Caco-2 (cell line): ENCODE measurements around the gene IGFBP7. TPM values are rescaled to one million over a fixed set of nuclear protein-coding genes. Genes with fewer than 3 reads are reported as not detected.

ENCODE experiments used
- BruUV-seq: library from RNA; stranded (reverse); fragments of 400-500 nt; replicated peaks from 2 replicates; lab custom pipeline; 2021; lab: Mats Ljungman, UMichigan
- CTCF ChIA-PET: fragments of 300-600 bp; sonication (Branson Sonifier 250); formaldehyde crosslinking; loops from one replicate; lab custom pipeline; 2022; ENCODE audit warnings: antibody characterized with exemption; lab: Charles Lee
- POLR2A ChIA-PET: fragments of 300-600 bp; sonication (Branson Sonifier 250); formaldehyde crosslinking; loops from one replicate; lab custom pipeline; 2022; ENCODE audit warnings: antibody characterized with exemption; lab: Charles Lee
- DNase-seq, 2 experiments: peaks; one replicate each; pipeline versions ENCODE4 v3.0.0 to v3.0.0-alpha.2; 2020 to 2022
- H3K27me3 ChIP-seq: replicated peaks from 2 replicates; pipeline ENCODE4 v1.6.0; 2011; ENCODE audit warnings: low read length; ENCODE audit not compliant: control insufficient read depth, insufficient read depth
- H3K36me3 ChIP-seq: 2 replicates; pipeline ENCODE4 v1.5.1; 2011; ENCODE audit warnings: low read length; ENCODE audit not compliant: control insufficient read depth, insufficient read depth
- H3K4me1 ChIP-seq: fragments of 250-450 bp; sonication (Bioruptor Pico); 2 replicates; pipeline ENCODE4 v1.5.1; 2020; ENCODE audit warnings: mild to moderate bottlenecking
- H3K4me3 ChIP-seq: 2 replicates; pipeline ENCODE4 v1.5.1; 2011; ENCODE audit warnings: low read depth, mild to moderate bottlenecking, control low read depth, low read length
- H3K9me3 ChIP-seq: fragments of 250-450 bp; sonication (Bioruptor Pico); 2 replicates; pipeline ENCODE4 v1.5.1; 2020; ENCODE audit warnings: mild to moderate bottlenecking, moderate library complexity
- H3K27ac Mint-ChIP-seq: one replicate; pipeline ENCODE4 v1.8.0; 2022; ENCODE audit warnings: mixed read lengths; ENCODE audit not compliant: unreplicated experiment
- H3K27me3 Mint-ChIP-seq: one replicate; pipeline ENCODE4 v1.8.0; 2022; ENCODE audit warnings: mixed read lengths; ENCODE audit not compliant: insufficient read depth, unreplicated experiment
- H3K36me3 Mint-ChIP-seq: one replicate; pipeline ENCODE4 v1.8.0; 2022; ENCODE audit warnings: mild to moderate bottlenecking, mixed read lengths; ENCODE audit not compliant: insufficient read depth, unreplicated experiment
- H3K4me1 Mint-ChIP-seq: one replicate; pipeline ENCODE4 v1.8.0; 2022; ENCODE audit warnings: low read depth, mixed read lengths; ENCODE audit not compliant: unreplicated experiment
- H3K4me3 Mint-ChIP-seq: one replicate; pipeline ENCODE4 v1.8.0; 2022; ENCODE audit warnings: mild to moderate bottlenecking, moderate library complexity, mixed read lengths; ENCODE audit not compliant: unreplicated experiment
- H3K9me3 Mint-ChIP-seq: one replicate; pipeline ENCODE4 v1.8.0; 2022; ENCODE audit warnings: mixed read lengths; ENCODE audit not compliant: unreplicated experiment
- CTCF ChIP-seq, 2 experiments: fragments of 200-600 bp in 1 of 2; IDR thresholded peaks; 1 replicate in 1 of 2; 2 replicates in 1 of 2; pipeline versions ENCODE4 v1.5.1 to v1.8.0; 2011 to 2022; ENCODE audit warnings: antibody characterized with exemption in 1 of 2, control low read depth in 1 of 2, inconsistent platforms in 1 of 2, low read depth in 1 of 2, low read length in 1 of 2, mild to moderate bottlenecking in 1 of 2, moderate library complexity in 1 of 2; ENCODE audit not compliant: insufficient read depth in 1 of 2, severe bottlenecking in 1 of 2, unreplicated experiment in 1 of 2
- intact Hi-C: fragments of 100-400 bp; cut with micrococcal nuclease; formaldehyde crosslinking; loops from one replicate; pipeline ENCODE4 v1.10.0; 2022; ENCODE audit not compliant: unreplicated experiment
- total RNA-seq: library from RNA; stranded (reverse); gene quantifications from 2 replicates; pipeline ENCODE4 v1.2.3, GENCODE V29; 2022

IGFBP7 gene
- total RNA-seq, 1 experiment from 2014 or later, result 40.4 TPM

DNA sequence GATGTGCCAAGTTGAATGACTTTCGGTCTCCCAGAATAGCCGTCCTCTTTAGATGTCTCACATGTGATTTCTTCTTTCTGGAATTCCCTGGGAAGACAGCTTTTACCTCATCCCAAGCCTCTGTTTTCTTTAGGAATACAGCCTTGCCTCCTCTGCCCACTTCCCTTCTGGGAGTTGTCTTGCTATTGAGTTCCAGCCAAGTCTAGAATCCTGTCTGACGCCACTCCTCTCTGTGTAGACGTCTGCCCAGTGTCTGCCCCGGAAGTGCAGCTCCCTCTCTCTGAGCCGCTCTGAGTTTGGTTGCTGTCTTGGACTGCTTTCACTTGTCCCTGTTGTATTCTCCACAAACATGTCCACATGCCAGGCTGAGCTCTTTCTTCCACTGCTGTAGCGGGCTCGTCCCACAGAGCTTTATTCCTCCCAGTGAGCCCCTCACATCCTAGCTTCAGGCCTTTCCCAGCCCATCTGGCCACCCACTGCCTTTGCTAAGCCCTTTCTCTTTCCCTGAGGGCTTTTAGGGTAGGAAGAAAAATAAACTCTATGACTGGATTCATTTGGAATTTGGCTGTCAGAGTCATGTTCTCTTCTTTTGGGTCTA is 9.0 kb upstream of the IGFBP7 start:
- no TSS peak for BruUV-seq
- no peak overlapping the region for H3K27ac Mint-ChIP-seq

GRCh38 chr4:57117491-57117890 is 7.3 kb upstream of the IGFBP7 start:
- no TSS peak for BruUV-seq
- Mint-ChIP-seq H3K4me1 (peaks cover 25% of the 10 kb centered on the region), H3K27ac (no peak overlapping the region), H3K27me3 (no peaks in the 10 kb centered on the region), H3K36me3 (no peaks in the 10 kb centered on the region), H3K4me3 (no peak overlapping the region), H3K9me3 (peaks cover 10% of the 10 kb centered on the region)
- peaks cover 5% of the 10 kb centered on the region; the same call in 1 of the 2 replicates for H3K9me3 ChIP-seq
- H3K4me1 ChIP-seq, result peaks cover 11% of the 10 kb centered on the region
- ChIA-PET POLR2A (no interaction called here), CTCF (no interaction called here)
- intact Hi-C loops, result no loop called here
- no peaks in the 10 kb centered on the region for H3K27me3 ChIP-seq
- no peak overlapping the region for H3K4me3 ChIP-seq
- no peak for TF ChIP-seq CTCF (IDR thresholded peaks at IDR 0.05; ENCODE audit: insufficient read depth in 1 of 2, low read depth in 1 of 2, low read length in 1 of 2, severe bottlenecking in 1 of 2, unreplicated experiment in 1 of 2)
- no peak for DNase-seq
- no peaks in the 10 kb centered on the region for H3K36me3 ChIP-seq

More for the DNA sequence above, 9.0 kb upstream of the IGFBP7 start:
- peaks cover 9% of the 10 kb centered on the region for H3K4me1 ChIP-seq
- peaks cover 5% of the 10 kb centered on the region; the same call in 1 of the 2 replicates for H3K9me3 ChIP-seq
- ChIA-PET CTCF (no interaction called here), POLR2A (interaction anchor here (0.5 kb wide), 1 partner anchor 140 kb away, joined by 3 read pairs; the partner anchor contains the start of gene POLR2B)
- Mint-ChIP-seq H3K27me3 (no peaks in the 10 kb centered on the region), H3K36me3 (no peaks in the 10 kb centered on the region), H3K4me1 (peaks cover 18% of the 10 kb centered on the region), H3K4me3 (no peak overlapping the region), H3K9me3 (peaks cover 17% of the 10 kb centered on the region)
- DNase-seq, result no peak
- intact Hi-C loops, result no loop called here
- no peak for TF ChIP-seq CTCF (IDR thresholded peaks at IDR 0.05; ENCODE audit: insufficient read depth in 1 of 2, low read depth in 1 of 2, low read length in 1 of 2, severe bottlenecking in 1 of 2, unreplicated experiment in 1 of 2)
- no peaks in the 10 kb centered on the region for H3K36me3 ChIP-seq
- H3K27me3 ChIP-seq, result no peaks in the 10 kb centered on the region
- no peak overlapping the region for H3K4me3 ChIP-seq

GRCh38 chr4:57116245-57116644 is 6.1 kb upstream of the IGFBP7 start:
- CTCF ChIA-PET, result no interaction called here
- peaks cover 29% of the 10 kb centered on the region for H3K4me1 Mint-ChIP-seq
- no peak for TF ChIP-seq CTCF (IDR thresholded peaks at IDR 0.05; ENCODE audit: insufficient read depth in 1 of 2, low read depth in 1 of 2, low read length in 1 of 2, severe bottlenecking in 1 of 2, unreplicated experiment in 1 of 2)
- Histone ChIP-seq H3K9me3 (no peaks in the 10 kb centered on the region), H3K4me3 (no peak overlapping the region), H3K36me3 (no peaks in the 10 kb centered on the region), H3K27me3 (no peaks in the 10 kb centered on the region), H3K4me1 (0 out of 2 replicates have a peak, but pooled peaks cover 3% of the 10 kb centered on the region)
- no peaks in the 10 kb centered on the region for H3K27me3 Mint-ChIP-seq
- no peak overlapping the region for H3K27ac Mint-ChIP-seq
- no peaks in the 10 kb centered on the region for H3K9me3 Mint-ChIP-seq
- POLR2A ChIA-PET, result no interaction called here
- no TSS peak for BruUV-seq
- intact Hi-C loops, result no loop called here
- DNase-seq, result no peak
- H3K36me3 Mint-ChIP-seq, result no peaks in the 10 kb centered on the region
- H3K4me3 Mint-ChIP-seq, result no peak overlapping the region
